ENCODE measurements around the gene GDI2.

- TF ChIP-seq POLR2A (IDR thresholded peaks at IDR 0.05; ENCODE audit: low read depth, low read length) (no peak), POLR2AphosphoS5 (IDR thresholded peaks at IDR 0.05; ENCODE audit: low read depth, low read length) (no peak), SPI1 (IDR thresholded peaks at IDR 0.05; ENCODE audit: low read depth, low read length) (no peak), PAX5 (IDR thresholded peaks at IDR 0.05; ENCODE audit: insufficient read depth, low read length, severe bottlenecking) (no peak)
Measured at GRCh38 chr10:5805260-5805659, 8.0 kb downstream of the GDI2 start.
